Activated CD8-positive, alpha-beta memory T cell treated with anti-CD3 and anti-CD28 coated beads, Interleukin-2, amount 50 U/mL, for 4 hours (primary cell): ENCODE data around the gene NUDT4B.
"Not testable (repeated sequence)": the region's sequence is repeated elsewhere in the genome, so short reads cannot be mapped to it uniquely, and the experiment has no call there.

Experiments used
- DNase-seq: peaks from one replicate; pipeline ENCODE4 v3.0.0-alpha.2; 2020

Gene NUDT4B

GRCh38 chr1:148748563-148749334 is at the start of gene NUDT4B:
NUDT4B (plus strand) TSS chr1:148748774; CDS start chr1:148748953, 179 bp downstream.
- not testable (repeated sequence) for DNase-seq

- DNase-seq: not testable (repeated sequence)
Measured at GRCh38 chr1:148699357-148699756, 49.2 kb upstream of the NUDT4B start.

GRCh38 chr1:148702242-148702641 is 46.3 kb upstream of the NUDT4B start:
- not testable (repeated sequence) for DNase-seq

GRCh38 chr1:148703973-148704591 is 44.5 kb upstream of the NUDT4B start:
- DNase-seq: not testable (repeated sequence)

GRCh38 chr1:148705316-148705948 is 43.1 kb upstream of the NUDT4B start:
- not testable (repeated sequence) for DNase-seq

GRCh38 chr1:148708779-148709333 is 39.7 kb upstream of the NUDT4B start:
- not testable (repeated sequence) for DNase-seq

- DNase-seq: not testable (repeated sequence)
Measured at GRCh38 chr1:148710772-148711523, 37.6 kb upstream of the NUDT4B start.

GRCh38 chr1:148712353-148712752 is 36.2 kb upstream of the NUDT4B start:
- DNase-seq: not testable (repeated sequence)

- not testable (repeated sequence) for DNase-seq
Measured at GRCh38 chr1:148715518-148715917, 33.1 kb upstream of the NUDT4B start.

- DNase-seq: not testable (repeated sequence)
Measured at GRCh38 chr1:148716966-148717520, 31.5 kb upstream of the NUDT4B start.

GRCh38 chr1:148720918-148721317 is 27.7 kb upstream of the NUDT4B start:
- not testable (repeated sequence) for DNase-seq

- DNase-seq: not testable (repeated sequence)
Measured at GRCh38 chr1:148722758-148723157, 25.8 kb upstream of the NUDT4B start.

GRCh38 chr1:148723515-148723914 is 25.1 kb upstream of the NUDT4B start:
- not testable (repeated sequence) for DNase-seq

GRCh38 chr1:148724872-148725271 is 23.7 kb upstream of the NUDT4B start:
- not testable (repeated sequence) for DNase-seq

- not testable (repeated sequence) for DNase-seq
Measured at GRCh38 chr1:148727862-148728261, 20.7 kb upstream of the NUDT4B start.

- DNase-seq: not testable (repeated sequence)
Measured at GRCh38 chr1:148729128-148729527, 19.4 kb upstream of the NUDT4B start.

- DNase-seq: not testable (repeated sequence)
Measured at GRCh38 chr1:148729541-148729940, 19.0 kb upstream of the NUDT4B start.

GRCh38 chr1:148732277-148732676 is 16.3 kb upstream of the NUDT4B start:
- DNase-seq: not testable (repeated sequence)

GRCh38 chr1:148733585-148734310 is 14.8 kb upstream of the NUDT4B start:
- DNase-seq: not testable (repeated sequence)

- DNase-seq: not testable (repeated sequence)
Measured at GRCh38 chr1:148734311-148734662, 14.3 kb upstream of the NUDT4B start.

- DNase-seq: not testable (repeated sequence)
Measured at GRCh38 chr1:148735538-148735937, 13.0 kb upstream of the NUDT4B start.
